GM19239 (cell line): ENCODE data around the gene RNASEH1.
A peak's percentile ranks its signal among the peaks of the same experiment; 100 is the strongest.

Experiments
- DNase-seq: peaks from one replicate; pipeline ENCODE4 v3.0.0; 2011; ENCODE audit warnings: low spot score; ENCODE audit not compliant: insufficient read length
- FAIRE-seq: peaks from 2 replicates; lab custom pipeline; 2011; peaks lifted over from hg19 to GRCh38; lab: Jason Lieb, UNC

RNASEH1 gene, protein sequence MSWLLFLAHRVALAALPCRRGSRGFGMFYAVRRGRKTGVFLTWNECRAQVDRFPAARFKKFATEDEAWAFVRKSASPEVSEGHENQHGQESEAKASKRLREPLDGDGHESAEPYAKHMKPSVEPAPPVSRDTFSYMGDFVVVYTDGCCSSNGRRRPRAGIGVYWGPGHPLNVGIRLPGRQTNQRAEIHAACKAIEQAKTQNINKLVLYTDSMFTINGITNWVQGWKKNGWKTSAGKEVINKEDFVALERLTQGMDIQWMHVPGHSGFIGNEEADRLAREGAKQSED

DNA sequence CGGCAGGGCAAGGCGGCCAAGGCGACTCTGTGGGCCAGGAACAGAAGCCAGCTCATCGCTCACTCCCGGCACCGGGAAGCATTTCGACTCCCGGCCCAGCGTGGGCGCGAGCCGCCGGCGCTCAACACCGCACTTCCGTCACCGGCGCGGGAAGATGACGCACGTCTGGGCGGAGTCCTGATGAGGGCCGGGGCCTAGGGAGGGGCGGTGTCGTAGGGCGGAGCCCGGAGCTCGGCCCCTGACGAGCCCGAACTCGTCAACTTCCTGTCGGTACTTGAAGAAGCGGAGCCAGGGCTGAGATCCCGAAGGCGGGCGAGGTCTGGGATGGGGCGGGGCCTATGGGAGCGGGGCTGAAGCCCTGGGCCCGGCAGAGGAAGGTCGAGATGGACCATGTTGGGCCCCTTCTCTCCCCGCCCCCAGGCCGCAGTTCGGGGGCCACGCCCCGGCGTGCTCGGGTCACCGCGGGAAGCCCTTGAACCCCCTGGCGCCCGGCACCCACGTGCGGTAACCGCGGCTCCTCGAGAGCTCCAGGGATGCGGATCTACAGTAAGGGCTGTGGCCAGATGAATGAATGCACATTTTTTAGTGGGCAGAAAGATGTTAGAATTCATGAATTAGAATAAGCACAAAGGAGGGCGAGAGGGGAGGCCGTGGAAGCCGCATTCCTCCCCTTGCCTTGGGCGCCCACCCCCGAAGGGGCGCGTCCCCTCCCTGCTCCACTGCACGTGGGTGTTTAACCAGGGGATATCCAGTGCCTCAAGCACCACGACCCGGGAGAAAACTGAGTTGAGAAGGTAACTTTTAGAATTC is at the start of gene RNASEH1:
Gene RNASEH1 (minus strand): TSS at position 129 of the 810 bp plus-strand sequence. CDS start 73 bp downstream, at position 56.
- DNase-seq (peak; percentile 96), FAIRE-seq (peak; percentile 93)

DNA sequence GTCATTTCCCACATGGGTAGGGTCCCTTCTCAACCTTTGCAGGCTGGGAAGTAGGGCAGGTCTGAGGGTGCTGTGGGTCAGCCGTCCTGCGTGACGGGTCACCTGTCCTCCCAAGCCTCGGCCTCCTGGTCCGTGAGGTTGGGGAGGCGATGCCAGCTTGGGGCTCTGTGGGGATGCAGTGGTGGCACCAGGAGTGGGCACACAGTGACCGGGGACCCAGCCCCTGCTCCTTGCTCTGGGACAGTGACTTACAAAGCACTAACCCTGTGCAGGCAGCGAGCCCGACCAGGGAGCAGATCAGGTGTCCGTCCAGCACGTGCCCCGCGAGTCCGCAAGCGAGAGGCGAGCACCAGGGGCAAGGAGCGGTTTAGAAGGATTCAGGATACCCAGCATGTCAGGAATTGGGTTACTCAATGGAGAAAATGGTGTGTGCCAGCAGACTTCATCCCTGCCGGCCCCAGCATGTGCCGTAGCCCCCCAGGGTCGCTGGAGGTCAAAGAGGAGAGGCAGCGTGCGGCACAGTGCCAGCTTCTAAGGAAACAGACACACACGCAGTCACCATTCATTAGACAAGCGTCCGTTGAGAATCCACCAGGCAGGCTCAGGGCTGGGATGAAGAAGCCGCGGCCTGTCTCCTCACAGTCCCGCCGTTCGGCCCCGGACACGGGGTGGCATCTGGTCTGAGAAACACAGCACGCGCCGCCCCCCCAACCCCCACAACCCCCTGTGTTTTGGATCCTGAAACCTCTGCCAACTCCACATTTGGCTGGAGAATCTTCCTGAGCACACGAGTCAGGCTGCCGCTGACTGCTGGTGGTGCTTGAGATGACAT is 48.5 kb upstream of the RNASEH1 start:
- FAIRE-seq (no peak), DNase-seq (no peak)

DNA sequence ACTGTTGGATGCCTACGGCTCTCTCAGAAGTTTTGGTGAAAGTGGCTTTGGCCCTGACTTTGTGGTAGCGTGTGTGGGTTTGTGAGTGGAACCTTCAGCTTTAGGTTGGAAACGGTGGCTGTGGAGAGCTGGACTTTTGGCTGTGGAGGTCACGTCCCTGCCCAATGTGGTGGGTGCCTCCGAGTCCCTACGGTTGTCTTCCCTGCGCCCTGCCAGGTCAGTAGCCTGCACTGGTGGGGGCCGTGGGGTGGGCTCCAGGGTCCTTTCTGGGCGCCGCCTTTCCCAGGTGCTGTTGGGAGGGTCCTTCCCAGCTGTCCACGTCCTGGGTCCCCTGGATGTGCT is 47.9 kb upstream of the RNASEH1 start:
- DNase-seq (no peak), FAIRE-seq (no peak)

DNA sequence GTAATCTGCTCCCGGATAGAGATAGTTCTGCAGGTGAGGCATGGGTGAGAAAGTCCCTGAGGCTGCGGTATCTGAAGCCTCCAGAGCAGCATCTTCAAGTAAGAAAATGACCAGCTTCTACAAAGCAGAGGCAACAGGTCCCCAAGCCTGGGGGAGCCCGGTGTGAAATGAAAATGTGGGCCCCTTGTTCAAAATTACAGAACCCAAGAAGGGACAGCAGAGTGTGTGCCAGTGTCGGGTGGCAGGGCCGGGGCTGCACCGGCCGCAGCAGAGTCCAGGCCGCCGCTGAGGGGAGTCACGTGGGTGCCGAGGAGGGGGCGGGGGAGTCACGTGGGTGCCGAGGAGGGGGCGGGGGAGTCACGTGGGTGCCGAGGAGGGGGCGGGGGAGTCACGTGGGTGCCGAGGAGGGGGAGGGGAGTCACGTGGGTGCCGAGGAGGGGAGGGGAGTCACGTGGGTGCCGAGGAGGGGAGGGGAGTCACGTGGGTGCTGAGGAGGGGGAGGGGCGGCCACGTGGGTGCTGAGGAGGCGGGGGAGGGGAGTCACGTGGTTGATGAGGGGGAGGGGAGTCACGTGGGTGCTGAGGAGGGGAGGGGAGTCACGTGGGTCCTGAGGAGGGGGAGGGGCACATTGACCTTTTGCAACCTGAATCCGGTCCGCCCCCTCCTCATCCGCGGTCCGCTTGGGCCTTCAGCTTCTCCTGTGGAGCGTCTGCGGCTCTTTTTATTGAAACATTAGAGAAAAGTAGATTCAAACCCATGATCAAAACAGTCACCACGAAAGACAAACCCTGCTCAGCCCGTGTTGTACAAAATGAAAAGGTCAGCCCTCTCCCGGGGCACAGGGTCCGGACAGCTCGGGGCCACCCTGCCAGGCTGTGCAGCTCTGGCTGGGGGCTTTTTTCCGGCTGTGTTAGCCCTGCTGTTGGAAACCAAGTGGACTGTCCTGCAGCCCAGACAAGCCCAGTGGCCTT is 47.1 kb upstream of the RNASEH1 start:
- FAIRE-seq (no peak), DNase-seq (peak; percentile 37)

DNA sequence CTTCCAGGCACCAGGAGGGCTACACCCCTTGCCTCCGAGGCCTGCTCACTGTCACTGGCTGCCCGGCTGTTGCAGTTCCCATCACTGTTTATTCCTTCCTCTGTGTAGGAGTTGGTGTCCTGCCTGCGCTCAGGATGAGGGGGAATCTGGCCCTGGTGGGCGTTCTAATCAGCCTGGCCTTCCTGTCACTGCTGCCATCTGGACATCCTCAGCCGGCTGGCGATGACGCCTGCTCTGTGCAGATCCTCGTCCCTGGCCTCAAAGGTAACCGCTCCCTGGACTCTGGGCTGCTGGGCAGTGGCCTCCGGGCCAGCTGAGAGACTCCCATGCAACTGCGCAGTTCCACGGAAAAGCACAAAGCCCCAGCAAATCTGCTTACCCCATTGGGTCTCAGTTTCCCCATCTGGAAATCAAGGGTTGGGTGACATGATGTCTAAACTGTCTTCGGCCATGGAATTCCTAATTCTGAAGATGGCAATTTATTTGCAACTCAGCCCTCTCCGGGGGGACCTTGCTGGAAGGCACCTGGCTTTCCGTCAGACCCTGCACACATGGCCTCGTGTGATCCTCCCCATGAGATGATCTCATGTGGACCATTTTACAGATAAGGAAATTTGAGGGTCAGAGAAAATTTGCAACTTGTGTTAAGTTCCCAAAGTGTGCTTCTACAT is 46.2 kb upstream of the RNASEH1 start:
- no peak for DNase-seq
- FAIRE-seq, result no peak

DNA sequence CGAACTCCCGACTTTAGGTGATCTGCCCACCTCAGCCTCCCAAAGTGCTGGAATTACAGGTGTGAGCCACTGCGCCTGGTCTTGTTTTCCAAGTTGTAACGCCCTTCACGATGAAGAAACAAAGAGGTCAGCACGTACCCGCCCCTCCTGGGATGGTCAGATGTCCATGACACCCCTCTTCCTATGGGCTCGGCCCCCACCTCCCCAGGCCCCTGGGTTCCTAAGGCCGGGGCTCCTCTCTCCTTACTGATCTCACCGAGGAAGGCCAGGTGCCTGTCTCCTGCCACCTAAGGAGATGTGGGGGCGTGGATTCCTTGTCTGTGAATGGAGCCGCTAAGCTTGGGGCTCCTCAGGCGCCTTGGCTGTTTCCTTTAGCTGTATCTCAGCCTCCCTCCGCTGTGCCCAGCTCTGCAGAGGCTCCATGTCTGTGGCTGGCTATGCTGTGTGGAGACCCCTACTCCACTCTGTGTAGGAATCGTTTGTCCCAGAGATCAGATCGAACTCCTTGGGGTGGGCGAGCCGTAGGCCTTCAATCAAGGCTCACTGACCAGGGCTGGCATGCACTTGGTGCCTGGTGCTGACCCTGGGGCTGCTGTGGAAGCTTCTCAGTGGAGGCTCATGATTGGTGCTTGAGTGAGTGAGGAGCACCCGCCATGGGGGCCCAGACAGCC is 45.5 kb upstream of the RNASEH1 start:
- no peak for FAIRE-seq
- DNase-seq, result no peak

DNA sequence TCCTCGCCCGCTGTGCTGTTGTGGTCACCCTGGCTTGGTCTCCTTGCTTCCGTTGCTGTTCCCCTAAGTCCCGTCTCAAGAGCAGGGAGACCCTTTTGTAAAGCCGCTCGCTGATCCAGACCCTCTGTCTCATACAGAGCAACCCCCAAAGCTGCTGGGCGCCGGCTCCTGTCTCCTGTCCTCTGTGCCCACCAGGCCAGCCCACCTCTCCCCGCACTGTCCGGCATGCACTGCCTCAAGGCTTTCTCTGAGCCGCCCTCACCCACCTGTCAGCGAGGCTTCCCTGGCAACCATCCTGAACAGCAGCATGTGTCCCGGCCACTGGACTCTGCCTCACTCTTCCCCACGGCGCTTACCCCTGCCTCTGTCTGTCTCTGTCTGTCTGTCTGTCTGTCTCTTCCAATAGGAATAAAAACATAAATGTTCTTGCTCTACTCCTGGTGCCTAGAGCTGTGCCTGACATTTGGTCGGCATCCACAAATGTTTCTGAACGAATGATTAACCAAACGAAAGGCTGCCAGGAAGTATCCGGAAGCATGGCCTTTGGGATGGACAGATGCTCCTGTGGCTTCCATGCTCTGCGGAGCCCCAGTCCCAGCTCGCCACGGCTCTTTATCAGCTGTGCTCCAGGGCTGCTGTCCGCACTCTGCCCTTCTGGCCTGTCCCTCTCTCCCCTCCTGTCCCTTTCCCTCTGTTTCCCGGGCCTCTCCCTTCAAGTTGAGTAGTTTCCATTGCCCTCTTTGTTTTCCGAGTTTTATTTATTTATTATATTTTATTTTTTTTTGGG is 44.6 kb upstream of the RNASEH1 start:
- no peak for FAIRE-seq

DNA sequence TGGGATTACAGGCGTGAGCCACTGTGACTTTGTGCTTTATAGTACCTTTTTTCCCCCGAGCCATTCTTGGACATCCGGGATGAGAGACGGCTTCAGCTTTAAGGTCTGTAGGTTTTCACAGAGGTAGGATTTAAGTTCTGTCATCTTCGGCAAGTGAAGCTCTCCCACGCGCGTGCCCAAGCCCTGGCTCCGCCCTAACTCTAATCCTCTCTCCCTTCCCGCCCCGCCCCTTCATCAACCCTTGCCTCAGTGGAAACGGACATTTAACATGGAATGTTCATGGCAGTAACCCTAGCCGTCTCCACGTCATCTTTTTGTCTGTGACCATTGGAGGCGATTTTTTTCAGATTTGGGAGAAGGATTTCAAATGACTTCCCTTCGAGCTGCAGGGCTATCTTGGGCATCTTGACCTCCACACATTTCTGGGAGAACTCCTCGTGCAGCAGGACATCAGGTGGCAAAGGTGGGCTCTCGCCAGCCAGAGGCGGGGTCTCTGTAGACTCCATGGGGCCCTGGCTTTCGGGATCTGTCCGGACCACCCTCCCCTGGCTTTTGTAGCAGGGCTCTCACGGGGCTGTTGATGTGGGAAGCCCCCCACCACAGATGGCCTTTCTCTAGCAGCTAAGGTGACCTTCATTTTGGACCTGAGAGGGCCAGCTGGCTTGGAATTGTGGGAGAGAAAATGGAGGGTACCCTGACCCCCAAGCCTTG is 43.6 kb upstream of the RNASEH1 start:
- DNase-seq (no peak), FAIRE-seq (no peak)

More for the DNA sequence above, 44.6 kb upstream of the RNASEH1 start:
- no peak for DNase-seq

DNA sequence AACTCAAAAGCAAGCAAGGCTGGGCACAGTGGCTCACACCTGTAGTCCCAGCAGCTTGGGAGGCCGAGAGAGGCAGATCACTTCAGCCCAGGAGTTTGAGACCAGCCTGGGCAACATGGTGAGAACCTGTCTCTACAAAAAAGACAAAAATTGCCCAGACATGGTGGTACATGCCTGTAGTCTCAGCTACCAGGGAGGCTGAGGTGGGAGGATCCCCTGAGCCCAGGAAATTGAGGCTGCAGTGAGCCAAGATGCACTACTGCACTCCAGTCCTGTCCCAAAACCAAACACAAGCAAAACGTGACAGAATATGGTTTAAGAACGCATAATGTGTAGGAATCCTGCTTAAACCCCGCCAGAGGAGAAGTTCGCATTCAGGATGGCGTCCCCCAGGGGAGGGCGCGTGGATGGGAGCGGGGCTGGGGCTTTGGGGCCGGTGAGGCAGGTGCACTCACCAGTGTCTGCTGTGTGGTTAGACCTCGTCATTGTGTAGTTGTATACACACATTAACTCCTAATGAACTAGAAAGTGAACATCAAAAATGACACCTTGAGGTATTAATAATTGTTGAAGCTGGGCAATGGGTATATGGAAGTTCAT is 42.2 kb upstream of the RNASEH1 start:
- FAIRE-seq (no peak), DNase-seq (no peak)

DNA sequence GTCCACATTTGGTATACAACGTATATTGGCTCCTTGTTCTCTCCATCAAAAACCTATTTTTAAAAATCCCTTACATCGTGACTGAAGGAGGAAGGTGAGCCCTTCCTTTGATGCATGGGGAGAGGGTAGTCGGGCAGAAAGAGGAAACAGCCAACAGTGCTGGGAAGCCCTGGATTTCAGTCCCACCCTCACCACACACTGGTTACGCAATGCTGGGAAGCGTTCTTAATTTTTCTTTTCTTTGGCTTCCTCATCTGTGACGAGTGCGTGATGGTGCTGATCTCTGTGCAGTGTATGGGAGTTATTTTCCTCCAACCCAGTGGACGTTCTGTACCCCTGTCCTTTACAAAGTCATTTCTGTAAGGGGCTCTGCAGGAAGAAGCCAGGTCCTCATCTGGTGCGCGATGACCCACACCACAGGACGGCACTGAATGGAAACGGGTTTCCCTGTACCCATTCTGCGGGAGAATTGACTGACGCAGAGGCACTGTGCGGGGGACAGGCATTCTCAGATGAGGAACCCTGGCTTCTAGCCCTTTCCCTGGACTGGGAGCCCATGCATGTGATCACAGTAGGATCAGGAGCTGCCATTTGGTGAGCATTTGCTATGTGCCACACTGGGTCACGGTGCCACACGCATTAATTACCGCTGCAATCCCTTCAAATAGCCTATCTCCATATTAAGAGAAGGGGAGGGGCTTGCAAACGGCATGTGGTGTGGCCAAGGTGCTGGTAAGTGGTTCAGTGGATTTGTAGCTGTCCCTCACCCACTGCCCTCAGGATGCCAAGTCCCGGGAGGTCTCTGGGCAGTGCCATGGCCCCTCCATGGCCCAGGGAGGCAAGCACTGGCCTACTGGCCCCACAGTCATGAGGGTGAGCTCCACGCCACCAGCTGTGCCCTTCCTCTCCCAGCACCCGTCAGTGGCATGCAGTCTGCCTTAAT is 41.0 kb upstream of the RNASEH1 start:
- DNase-seq, result no peak

DNA sequence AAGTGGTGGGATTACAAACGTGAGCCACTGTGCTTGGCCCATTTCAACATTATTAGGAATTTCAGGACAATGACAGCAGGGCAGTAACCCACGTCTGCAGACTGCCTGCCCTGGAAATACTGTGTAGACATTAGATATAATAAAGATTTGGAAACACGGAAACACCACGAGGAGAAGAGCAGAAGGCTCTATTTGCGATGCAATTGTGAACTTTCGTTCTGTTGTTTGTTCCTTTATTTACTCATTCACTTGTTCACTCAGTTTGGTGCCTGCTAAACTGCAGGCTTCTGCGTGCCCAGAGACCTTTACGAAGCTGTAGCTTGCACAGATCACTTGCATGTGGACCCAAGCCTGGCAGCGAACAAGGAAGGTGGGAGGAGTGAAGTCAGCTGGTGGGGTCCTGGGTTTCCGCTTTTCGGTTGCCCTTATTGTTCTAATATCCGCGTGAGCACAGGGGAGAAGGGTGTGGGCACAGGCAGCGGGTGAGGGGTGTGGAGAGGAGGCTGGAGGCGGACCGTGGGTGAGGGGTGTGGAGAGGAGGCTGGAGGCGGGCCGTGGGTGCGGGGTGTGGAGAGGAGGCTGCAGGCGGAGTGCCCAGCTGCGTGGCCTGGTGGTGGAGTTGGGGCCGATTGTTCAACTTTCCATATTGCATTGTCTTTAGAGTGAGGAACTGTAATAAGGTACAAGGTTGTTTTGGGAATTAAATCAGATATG is 40.2 kb upstream of the RNASEH1 start:
- no peak for DNase-seq
- FAIRE-seq, result no peak

More for the DNA sequence above, 41.0 kb upstream of the RNASEH1 start:
- FAIRE-seq, result no peak

DNA sequence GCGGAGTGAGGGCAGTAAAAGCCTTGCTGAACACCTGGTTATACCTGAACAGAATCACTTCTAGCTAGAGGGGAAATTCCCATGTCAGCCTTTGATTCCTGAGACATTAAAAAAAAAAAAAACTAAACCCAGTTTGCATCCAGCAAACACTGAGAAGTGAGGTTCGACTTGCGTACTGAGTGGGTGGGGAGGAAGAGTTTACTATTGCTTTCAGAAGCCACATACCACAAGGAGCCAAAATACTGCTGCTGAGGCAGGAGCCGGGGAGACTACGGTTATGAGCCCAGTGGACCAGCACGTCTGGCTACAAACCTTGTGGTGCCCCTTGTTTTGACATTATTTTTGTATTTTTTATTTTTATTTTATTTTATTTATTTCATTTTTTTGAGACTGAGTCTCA is 39.4 kb upstream of the RNASEH1 start:
- DNase-seq, result no peak
- no peak for FAIRE-seq

DNA sequence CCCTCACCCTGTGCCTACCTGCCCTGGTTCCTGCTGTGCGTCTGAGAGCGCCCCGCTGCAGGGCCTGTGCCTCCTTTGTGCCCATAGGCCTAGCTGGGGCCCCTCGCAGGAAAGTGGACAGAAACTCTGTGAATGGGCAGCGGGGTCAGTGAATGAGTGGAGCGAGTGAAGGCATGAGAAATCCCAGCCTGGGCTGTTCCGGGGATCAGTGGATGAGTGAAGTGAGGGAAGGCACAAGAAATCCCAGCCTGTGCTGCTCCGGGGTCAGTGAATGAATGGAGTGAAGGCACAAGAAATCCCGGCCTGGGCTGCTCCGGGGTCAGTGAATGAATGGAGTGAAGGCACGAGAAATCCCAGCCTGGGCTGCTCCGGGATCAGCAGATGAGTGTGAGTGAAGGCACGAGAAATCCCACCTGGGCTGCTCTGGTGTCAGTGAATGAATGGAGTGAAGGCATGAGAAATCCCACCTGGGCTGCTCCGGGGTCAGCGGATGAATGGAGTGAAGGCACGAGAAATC is 38.8 kb upstream of the RNASEH1 start:
- DNase-seq (no peak), FAIRE-seq (no peak)

DNA sequence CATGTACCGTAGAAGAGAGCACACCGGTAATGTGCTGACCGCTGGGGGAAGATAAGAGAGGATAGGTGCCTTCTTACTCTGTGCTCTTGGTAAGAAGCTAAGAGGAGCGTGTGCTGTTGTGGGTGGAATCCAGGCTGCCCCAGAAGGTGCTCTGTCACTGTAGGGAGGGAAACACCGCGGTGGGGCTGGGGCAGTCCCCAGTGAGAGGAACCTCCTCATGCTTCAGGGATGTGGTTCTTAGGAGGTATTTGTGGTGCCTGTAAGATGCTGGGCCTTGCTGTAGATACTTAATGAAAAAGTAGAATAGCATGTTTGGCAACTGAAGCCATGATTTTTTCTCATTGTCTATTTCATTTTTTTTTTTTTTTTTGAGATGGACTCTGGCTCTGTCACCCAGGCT is 37.9 kb upstream of the RNASEH1 start:
- no peak for DNase-seq
- no peak for FAIRE-seq

DNA sequence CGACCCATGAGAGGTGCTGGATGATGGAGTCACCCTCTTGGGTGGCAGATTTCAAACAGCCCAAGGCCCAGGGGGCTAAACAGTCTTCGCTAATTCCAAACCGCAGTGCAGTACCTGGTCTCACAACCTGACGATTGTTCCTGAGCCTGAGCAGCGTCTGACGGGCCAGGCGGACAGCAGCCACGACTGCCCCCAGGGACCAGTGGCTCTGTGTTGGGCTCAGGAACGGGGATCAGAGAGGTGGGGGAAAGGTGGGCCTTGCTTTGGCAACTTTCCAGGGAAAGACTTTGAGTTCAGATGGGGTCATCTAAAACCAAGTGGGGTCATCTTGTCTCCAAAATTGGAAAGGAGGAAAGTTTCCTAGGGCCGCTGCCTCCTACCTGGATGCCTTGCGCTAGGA is 37.3 kb upstream of the RNASEH1 start:
- DNase-seq, result no peak
- no peak for FAIRE-seq
